Transverse colon (tissue), 4 donors: ENCODE measurements around the gene JMJD4. TPM values are rescaled to one million over a fixed set of nuclear protein-coding genes. Genes with fewer than 3 reads are reported as not detected.
"Not testable (repeated sequence)": the region's sequence is repeated elsewhere in the genome, so short reads cannot be mapped to it uniquely, and the experiment has no call there.

Experiments
- DNase-seq: peaks from one replicate; pipeline ENCODE4 v3.0.0-alpha.2; 2019
- H3K27ac ChIP-seq, 4 donors: fragments of 200-600 bp; sonication (generic); 2 replicates each; pipeline ENCODE4 v1.5.1; 2016 to 2018; ENCODE audit warnings: inconsistent platforms in 4 of 4
- H3K27me3 ChIP-seq: fragments of 200-600 bp; sonication (generic); 2 replicates; pipeline ENCODE4 v1.5.1; 2017; ENCODE audit warnings: inconsistent platforms
- H3K36me3 ChIP-seq, 4 donors: fragments of 200-600 bp; sonication (generic); 2 replicates each; pipeline ENCODE4 v1.5.1; 2017 to 2019; ENCODE audit warnings: inconsistent platforms in 4 of 4
- H3K4me1 ChIP-seq, 4 donors: fragments of 200-600 bp; sonication (generic); 2 replicates each; pipeline ENCODE4 v1.5.1; 2017 to 2020; ENCODE audit warnings: inconsistent platforms in 4 of 4
- H3K4me3 ChIP-seq, 4 donors: fragments of 200-600 bp; sonication (generic); 1 replicate in 1 of 4; 2 replicates in 3 of 4; pipeline versions ENCODE4 v1.5.1 to v1.6.1; 2017 to 2019; ENCODE audit warnings: inconsistent platforms in 4 of 4
- H3K9me3 ChIP-seq, 2 donors: fragments of 200-600 bp; sonication (generic); 2 replicates each; pipeline ENCODE4 v1.5.1; 2017 to 2019; ENCODE audit warnings: inconsistent platforms in 2 of 2
- EP300 ChIP-seq: sonication (generic); formaldehyde crosslinking; IDR thresholded peaks from one replicate; pipeline ENCODE4 v1.6.1; 2017; ENCODE audit warnings: antibody characterized with exemption, low read depth
- POLR2A ChIP-seq: fragments of 450-650 bp; IDR thresholded peaks from one replicate; pipeline ENCODE4 v1.6.1; 2016; ENCODE audit warnings: antibody characterized with exemption, mild to moderate bottlenecking, moderate library complexity
- POLR2AphosphoS5 ChIP-seq, 3 donors: sonication (generic); formaldehyde crosslinking; IDR thresholded peaks; one replicate each; pipeline ENCODE4 v1.6.1; 2016; ENCODE audit warnings: antibody characterized with exemption in 3 of 3
- WGBS, 2 donors: methylation state at CpG; one replicate each; pipeline ENCODE4 v1.1.5; 2018; ENCODE audit warnings: low coverage in 1 of 2; 5-methylcytosine and 5-hydroxymethylcytosine counted together
- in situ Hi-C, 4 donors: fragments of 200-750 bp; cut with MboI; loops; one replicate each; pipeline versions ENCODE4 v1.15.0 to v1.15.1; 2017; ENCODE audit warnings: low sequenced_read_pairs in 3 of 4, low pct_ligation_motif_present in 1 of 4, low pct_unique_long_range_greater_than_20kb in 1 of 4
- intact Hi-C: fragments of 100-400 bp; cut with DNase I; formaldehyde crosslinking; loops from one replicate; pipeline ENCODE4 v1.15.1; 2023; ENCODE audit warnings: low total_unique reads
- total RNA-seq, 4 donors: library from RNA; depleted of rRNA; stranded (reverse); fragments of >200 nt; gene quantifications; one replicate each; pipeline ENCODE4 v1.1.0, GENCODE V29; 2016
- TF ChIP-seq, protein P1 (sequence below), 5 experiments: fragments of 200-600 bp in 3 of 5; fragments of 450-650 bp in 2 of 5; sonication (generic) in 3 of 5; IDR thresholded peaks; 1 replicate in 2 of 5; 2 replicates in 3 of 5; pipeline ENCODE4 v1.5.1; 2016 to 2017; ENCODE audit warnings: antibody characterized with exemption in 5 of 5, inconsistent platforms in 3 of 5, mild to moderate bottlenecking in 2 of 5, moderate library complexity in 1 of 5

The JMJD4 gene
- total RNA-seq, 4 donors from 2014 or later = 6.8 to 52.7 (median 19.8) TPM

DNA sequence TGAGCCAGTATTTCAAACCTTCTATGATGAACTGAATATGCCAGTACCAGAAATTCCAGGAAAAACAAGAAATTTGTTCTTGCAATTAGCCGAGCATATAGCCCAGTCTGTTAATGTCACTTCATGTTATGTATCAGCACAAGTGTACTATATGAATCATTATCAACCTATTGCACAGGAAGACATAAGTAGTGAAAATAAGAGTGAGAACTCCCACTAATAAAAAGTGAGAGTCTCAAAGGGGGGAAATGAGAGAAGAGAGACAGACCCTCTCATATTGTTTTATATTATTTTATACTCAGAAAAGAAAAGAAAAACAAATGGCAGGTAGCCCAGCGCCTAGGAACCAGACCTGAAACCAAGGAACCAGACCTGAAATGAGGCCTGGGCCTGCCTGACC, 16.2 kb downstream of the JMJD4 start:
- no peaks in the 10 kb centered on the region for H3K4me1 ChIP-seq
- H3K27ac ChIP-seq = no peak overlapping the region
- DNase-seq = no peak
- in situ Hi-C loops (no loop called here), intact Hi-C loops (no loop called here)
- 53 to 80% methylated on average over 2 of the region's 2 CpGs for WGBS, 2 donors
- no peaks in the 10 kb centered on the region for H3K27me3 ChIP-seq
- TF ChIP-seq POLR2A (no peak), EP300 (no peak), POLR2AphosphoS5 (IDR thresholded peaks at IDR 0.05) (no peak)
- TF ChIP-seq, protein P1, sequence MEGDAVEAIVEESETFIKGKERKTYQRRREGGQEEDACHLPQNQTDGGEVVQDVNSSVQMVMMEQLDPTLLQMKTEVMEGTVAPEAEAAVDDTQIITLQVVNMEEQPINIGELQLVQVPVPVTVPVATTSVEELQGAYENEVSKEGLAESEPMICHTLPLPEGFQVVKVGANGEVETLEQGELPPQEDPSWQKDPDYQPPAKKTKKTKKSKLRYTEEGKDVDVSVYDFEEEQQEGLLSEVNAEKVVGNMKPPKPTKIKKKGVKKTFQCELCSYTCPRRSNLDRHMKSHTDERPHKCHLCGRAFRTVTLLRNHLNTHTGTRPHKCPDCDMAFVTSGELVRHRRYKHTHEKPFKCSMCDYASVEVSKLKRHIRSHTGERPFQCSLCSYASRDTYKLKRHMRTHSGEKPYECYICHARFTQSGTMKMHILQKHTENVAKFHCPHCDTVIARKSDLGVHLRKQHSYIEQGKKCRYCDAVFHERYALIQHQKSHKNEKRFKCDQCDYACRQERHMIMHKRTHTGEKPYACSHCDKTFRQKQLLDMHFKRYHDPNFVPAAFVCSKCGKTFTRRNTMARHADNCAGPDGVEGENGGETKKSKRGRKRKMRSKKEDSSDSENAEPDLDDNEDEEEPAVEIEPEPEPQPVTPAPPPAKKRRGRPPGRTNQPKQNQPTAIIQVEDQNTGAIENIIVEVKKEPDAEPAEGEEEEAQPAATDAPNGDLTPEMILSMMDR (IDR thresholded peaks at IDR 0.05) = no peak
- no peak overlapping the region for H3K4me3 ChIP-seq
- H3K9me3 ChIP-seq = peaks cover 25 to 34% of the 10 kb centered on the region in 2 donors
- no peaks in the 10 kb centered on the region for H3K36me3 ChIP-seq

DNA sequence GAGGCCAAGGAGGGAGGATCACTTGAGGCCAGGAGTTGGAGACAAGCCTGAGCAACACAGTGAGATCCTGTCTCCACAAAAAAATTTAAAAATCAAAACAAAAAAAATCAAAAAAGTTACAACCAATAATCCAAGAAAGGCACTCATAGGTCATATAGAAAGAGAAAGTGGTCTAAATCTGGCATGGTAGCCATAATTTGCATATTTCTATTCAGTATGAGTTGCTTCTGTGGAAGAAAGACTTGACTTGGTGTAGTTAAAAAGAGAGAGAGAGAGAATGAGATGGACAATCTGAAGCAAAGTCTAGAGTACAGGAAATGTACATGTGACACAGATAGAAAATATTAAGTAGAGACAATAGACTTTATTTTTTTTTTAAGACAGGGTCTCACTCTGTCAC, 22.5 kb downstream of the JMJD4 start:
- intact Hi-C loops (no loop called here), in situ Hi-C loops (no loop called here)
- Histone ChIP-seq H3K27me3 (no peaks in the 10 kb centered on the region), H3K27ac (no peak overlapping the region), H3K4me3 (no peak overlapping the region), H3K9me3 (peaks cover 9 to 10% of the 10 kb centered on the region in 2 donors), H3K36me3 (no peaks in the 10 kb centered on the region), H3K4me1 (no peaks in the 10 kb centered on the region)
- DNase-seq = no peak
- TF ChIP-seq EP300 = no peak
- no peak for TF ChIP-seq POLR2A
- TF ChIP-seq, protein P1 (IDR thresholded peaks at IDR 0.05) = no peak
- TF ChIP-seq POLR2AphosphoS5 (IDR thresholded peaks at IDR 0.05) = no peak

DNA sequence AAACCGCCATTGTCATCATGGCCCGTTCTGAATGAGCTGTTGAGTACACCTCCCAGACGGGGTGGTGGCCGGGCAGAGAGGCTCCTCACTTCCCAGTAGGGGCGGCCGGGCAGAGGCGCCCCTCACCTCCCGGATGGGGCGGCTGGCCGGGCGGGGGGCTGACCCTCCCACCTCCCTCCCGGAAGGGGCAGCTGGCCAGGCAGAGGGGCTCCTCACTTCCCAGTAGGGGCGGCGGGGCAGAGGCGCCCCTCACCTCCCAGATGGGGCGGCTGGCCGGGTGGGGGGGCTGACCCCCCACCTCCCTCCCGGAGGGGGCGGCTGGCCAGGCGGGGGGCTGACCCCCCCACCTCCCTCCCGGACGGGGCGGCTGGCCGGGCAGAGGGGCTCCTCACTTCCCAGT, 24.6 kb downstream of the JMJD4 start:
- H3K36me3 ChIP-seq, H3K4me3 ChIP-seq, H3K9me3 ChIP-seq, H3K27ac ChIP-seq, intact Hi-C loops, in situ Hi-C loops, H3K27me3 ChIP-seq, DNase-seq, H3K4me1 ChIP-seq: not testable (repeated sequence)
- 97% methylated on average over 6 of the region's 24 CpGs; no CpG with 5 or more reads in 1 of the 2 donors for WGBS, 2 donors

- Histone ChIP-seq H3K4me3 (no peak overlapping the region), H3K27ac (no peak overlapping the region), H3K4me1 (no peaks in the 10 kb centered on the region), H3K27me3 (no peaks in the 10 kb centered on the region), H3K36me3 (no peaks in the 10 kb centered on the region), H3K9me3 (peaks cover 1 to 7% of the 10 kb centered on the region in 2 donors)
- intact Hi-C loops = no loop called here
- WGBS, 2 donors = 60 to 63% methylated on average over 1 of the region's 1 CpG
- in situ Hi-C loops = no loop called here
- TF ChIP-seq, protein P1 (IDR thresholded peaks at IDR 0.05) = no peak
- TF ChIP-seq POLR2AphosphoS5 (IDR thresholded peaks at IDR 0.05) = no peak
- TF ChIP-seq EP300 = no peak
- no peak for TF ChIP-seq POLR2A
- DNase-seq = no peak
Observed at GRCh38 chr1:227709451-227709850, 25.7 kb downstream of the JMJD4 start.

DNA sequence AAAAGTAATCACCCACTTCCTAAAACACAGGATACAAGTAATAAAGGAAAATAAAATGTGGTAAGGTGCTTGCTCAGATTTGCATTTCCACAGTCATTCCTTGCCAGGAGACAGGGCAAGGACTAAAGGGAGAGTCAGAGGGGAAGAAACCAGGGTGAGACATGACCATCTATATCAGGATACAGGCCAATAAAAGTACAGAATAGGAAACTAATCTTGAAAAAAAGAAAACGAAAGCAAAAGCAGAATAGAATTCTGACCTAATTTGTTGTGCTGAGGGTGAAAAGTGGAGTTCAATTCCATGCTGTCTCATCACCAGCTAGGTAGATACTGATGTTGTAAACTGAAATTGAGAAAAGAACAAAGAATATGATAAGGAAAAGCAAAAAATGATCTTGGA, 27.3 kb downstream of the JMJD4 start:
- Histone ChIP-seq H3K9me3 (peaks cover 5 to 12% of the 10 kb centered on the region in 2 donors), H3K27me3 (no peaks in the 10 kb centered on the region), H3K4me3 (no peak overlapping the region), H3K36me3 (no peaks in the 10 kb centered on the region), H3K4me1 (no peaks in the 10 kb centered on the region), H3K27ac (no peak overlapping the region)
- TF ChIP-seq EP300 = no peak
- no peak for TF ChIP-seq POLR2AphosphoS5 (IDR thresholded peaks at IDR 0.05)
- TF ChIP-seq, protein P1 (IDR thresholded peaks at IDR 0.05) = no peak
- TF ChIP-seq POLR2A = no peak
- DNase-seq = no peak
- WGBS, 2 donors = 11 to 44% methylated on average over 1 of the region's 1 CpG
- in situ Hi-C loops = no loop called here
- intact Hi-C loops = no loop called here

- H3K4me1 ChIP-seq, in situ Hi-C loops, intact Hi-C loops, H3K4me3 ChIP-seq, DNase-seq, H3K27ac ChIP-seq, H3K36me3 ChIP-seq, H3K27me3 ChIP-seq: not testable (repeated sequence)
- WGBS, 2 donors = 87 to 100% methylated on average over 1 of the region's 1 CpG
- peaks cover 26 to 37% of the 10 kb centered on the region in 2 donors for H3K9me3 ChIP-seq
Observed at GRCh38 chr1:227701631-227702030, 33.5 kb downstream of the JMJD4 start.
